Mesenchymal stem cell (in vitro differentiated cells and primary cell): Measurements from ENCODE around the gene MYBPC2.
"Not testable (repeated sequence)": the region's sequence is repeated elsewhere in the genome, so short reads cannot be mapped to it uniquely, and the experiment has no call there.

Experiments used
- DNase-seq: peaks from one replicate; pipeline ENCODE4 v3.0.0-alpha.2; 2013
- H2AFZ ChIP-seq: one replicate; pipeline ENCODE4 v1.6.1; 2013; ENCODE audit warnings: low read depth, mild to moderate bottlenecking, control low read depth, inconsistent platforms, low read length, moderate library complexity
- H2AK5ac ChIP-seq: 2 replicates; pipeline ENCODE4 v1.6.1; 2013; ENCODE audit warnings: low read length, moderate library complexity, mild to moderate bottlenecking, inconsistent platforms; ENCODE audit not compliant: severe bottlenecking
- H2BK120ac ChIP-seq: one replicate; pipeline ENCODE4 v1.6.1; 2013; ENCODE audit warnings: low read depth, mild to moderate bottlenecking, inconsistent platforms, low read length, moderate library complexity
- H2BK12ac ChIP-seq, 2 experiments: one replicate each; pipeline ENCODE4 v1.6.1; 2013; ENCODE audit warnings: inconsistent platforms in 2 of 2, low read length in 2 of 2, mild to moderate bottlenecking in 2 of 2, moderate library complexity in 2 of 2, control low read depth in 1 of 2
- H2BK15ac ChIP-seq: one replicate; pipeline ENCODE4 v1.6.1; 2013; ENCODE audit warnings: mild to moderate bottlenecking, low read depth, inconsistent platforms; ENCODE audit not compliant: poor library complexity, severe bottlenecking
- H2BK5ac ChIP-seq: 2 replicates; pipeline ENCODE4 v1.6.1; 2013; ENCODE audit warnings: low read depth, mild to moderate bottlenecking, low read length, control low read depth, inconsistent platforms; ENCODE audit not compliant: poor library complexity, severe bottlenecking
- H3K14ac ChIP-seq, 2 experiments: one replicate each; pipeline ENCODE4 v1.6.1; 2013; ENCODE audit warnings: inconsistent platforms in 2 of 2, low read length in 2 of 2, control low read depth in 1 of 2, mild to moderate bottlenecking in 1 of 2, moderate library complexity in 1 of 2
- H3K18ac ChIP-seq, 2 experiments: one replicate each; pipeline ENCODE4 v1.6.1; 2013; ENCODE audit warnings: inconsistent platforms in 2 of 2, low read length in 2 of 2, control low read depth in 1 of 2, low read depth in 1 of 2, mild to moderate bottlenecking in 1 of 2
- H3K23ac ChIP-seq, 2 experiments: one replicate each; pipeline ENCODE4 v1.6.1; 2013; ENCODE audit warnings: inconsistent platforms in 2 of 2, low read length in 2 of 2, mild to moderate bottlenecking in 2 of 2, moderate library complexity in 2 of 2, control low read depth in 1 of 2
- H3K27ac ChIP-seq: 2 replicates; pipeline ENCODE4 v1.5.1; 2013; ENCODE audit warnings: mild to moderate bottlenecking, moderate library complexity, low read length, control low read depth, inconsistent platforms; ENCODE audit not compliant: poor library complexity, severe bottlenecking
- H3K27me3 ChIP-seq, 2 experiments: 2 replicates each; pipeline versions ENCODE4 v1.6.1 to v1.7.0; 2013; ENCODE audit warnings: low read length in 2 of 2, mild to moderate bottlenecking in 2 of 2, moderate library complexity in 2 of 2, control low read depth in 1 of 2, inconsistent platforms in 1 of 2; ENCODE audit not compliant: control insufficient read depth in 1 of 2, insufficient read depth in 1 of 2
- H3K36me3 ChIP-seq, 2 experiments: 2 replicates each; pipeline versions ENCODE4 v1.6.1 to v1.7.0; 2013; ENCODE audit warnings: low read length in 2 of 2, control low read depth in 1 of 2, inconsistent platforms in 1 of 2, low read depth in 1 of 2, mild to moderate bottlenecking in 1 of 2; ENCODE audit not compliant: insufficient read depth in 2 of 2, control insufficient read depth in 1 of 2
- H3K4ac ChIP-seq, 2 experiments: one replicate each; pipeline ENCODE4 v1.6.1; 2013; ENCODE audit warnings: inconsistent platforms in 2 of 2, low read length in 2 of 2, mild to moderate bottlenecking in 2 of 2, moderate library complexity in 2 of 2, control low read depth in 1 of 2, low read depth in 1 of 2
- H3K4me1 ChIP-seq: 2 replicates; pipeline ENCODE4 v1.6.1; 2013; ENCODE audit warnings: low read depth, low read length, control low read depth; ENCODE audit not compliant: control insufficient read depth, insufficient read depth
- H3K4me2 ChIP-seq: 2 replicates; pipeline ENCODE4 v1.6.1; 2013; ENCODE audit warnings: low read length, mild to moderate bottlenecking, inconsistent platforms; ENCODE audit not compliant: poor library complexity, severe bottlenecking
- H3K4me3 ChIP-seq, 2 experiments: 2 replicates each; pipeline versions ENCODE4 v1.5.1 to v1.7.0; 2013; ENCODE audit warnings: low read length in 2 of 2, mild to moderate bottlenecking in 2 of 2, control low read depth in 1 of 2, low read depth in 1 of 2; ENCODE audit not compliant: insufficient read depth in 1 of 2
- H3K79me1 ChIP-seq: replicated peaks from 2 replicates; pipeline ENCODE4 v1.6.1; 2013; ENCODE audit warnings: mild to moderate bottlenecking, control low read depth, low read length, inconsistent platforms; ENCODE audit not compliant: poor library complexity, severe bottlenecking
- H3K9ac ChIP-seq: 2 replicates; pipeline ENCODE4 v1.7.0; 2013; ENCODE audit warnings: mild to moderate bottlenecking, low read length, moderate library complexity
- H3K9me3 ChIP-seq: 2 replicates; pipeline ENCODE4 v1.7.0; 2013; ENCODE audit warnings: mild to moderate bottlenecking, low read length; ENCODE audit not compliant: control insufficient read depth
- H4K8ac ChIP-seq: one replicate; pipeline ENCODE4 v1.6.1; 2013; ENCODE audit warnings: inconsistent platforms, mild to moderate bottlenecking, low read length, moderate library complexity
- H4K91ac ChIP-seq: one replicate; pipeline ENCODE4 v1.6.1; 2013; ENCODE audit warnings: mild to moderate bottlenecking, low read length, inconsistent platforms
- WGBS: methylation state at CpG from one replicate; pipeline ENCODE4 v1.1.7; 2013; ENCODE audit warnings: mixed read lengths; 5-methylcytosine and 5-hydroxymethylcytosine counted together

MYBPC2 gene

DNA sequence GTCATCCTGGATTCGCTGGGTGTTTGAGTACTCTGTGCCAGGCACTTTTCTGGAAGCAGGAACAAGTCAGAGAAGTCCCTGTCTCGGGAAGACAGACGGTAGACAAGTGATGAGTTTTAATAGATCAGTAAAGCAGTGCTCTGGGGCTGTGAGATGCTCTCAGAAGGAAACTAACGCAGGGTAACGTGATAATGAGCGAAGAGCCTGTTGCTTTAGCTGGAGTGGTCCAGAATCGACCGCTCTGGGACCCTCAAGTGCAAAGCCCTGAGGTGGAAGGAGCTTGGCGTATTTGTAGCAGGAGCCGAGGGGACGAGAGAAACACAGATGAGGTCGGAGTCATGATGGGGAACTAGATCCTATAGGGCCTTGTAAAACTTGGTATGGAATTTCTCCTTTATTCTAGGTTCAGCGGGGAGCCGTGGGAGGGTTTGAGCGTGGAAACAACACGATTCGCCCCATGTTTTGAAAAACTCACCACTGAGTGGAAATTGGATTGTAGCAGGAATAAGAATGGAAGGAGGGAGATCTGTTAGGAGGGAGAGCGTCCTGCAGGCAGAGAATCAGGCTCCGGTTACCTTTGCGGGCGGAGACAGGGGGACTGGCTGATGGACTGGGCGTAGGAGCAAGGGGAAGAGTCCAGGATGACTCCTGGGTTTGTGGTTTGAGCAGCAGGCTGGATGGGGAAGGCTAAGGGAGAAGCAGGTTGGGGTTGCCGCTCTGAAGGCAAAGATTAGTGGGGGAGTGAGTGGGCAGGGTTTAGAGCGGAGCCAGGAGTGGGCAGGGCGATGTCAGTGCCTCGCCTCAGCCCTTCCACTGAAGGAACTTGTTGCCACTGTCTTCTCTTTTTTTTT, 47.8 kb upstream of the MYBPC2 start:
- H3K4me3 ChIP-seq: peak overlapping the region; percentile 71 to 83
- no peak overlapping the region for H2BK12ac ChIP-seq
- DNase-seq: peak; percentile 22
- peak overlapping the region; percentile 88 for H3K9ac ChIP-seq
- H3K4me1 ChIP-seq: peaks cover 10% of the 10 kb centered on the region
- H3K18ac ChIP-seq: peak overlapping the region; percentile 10 to 84
- H2AFZ ChIP-seq: no peak overlapping the region
- H3K27ac ChIP-seq: peak overlapping the region; percentile 4
- WGBS: 20% methylated on average over 26 of the region's 26 CpGs
- H3K9me3 ChIP-seq: no peaks in the 10 kb centered on the region
- no peak overlapping the region for H2BK5ac ChIP-seq
- peak overlapping the region; percentile 89 for H3K4me2 ChIP-seq
- peak overlapping the region; percentile 80 for H4K91ac ChIP-seq
- H2BK120ac ChIP-seq: no peak overlapping the region
- H3K14ac ChIP-seq: peak overlapping the region in 1 of 2 experiments; percentile 82
- no peak overlapping the region for H2BK15ac ChIP-seq
- peaks cover 33% of the 10 kb centered on the region for H3K79me1 ChIP-seq
- H2AK5ac ChIP-seq: no peak overlapping the region
- H3K27me3 ChIP-seq: no peaks in the 10 kb centered on the region
- peak overlapping the region; percentile 75 for H4K8ac ChIP-seq
- peaks cover 35 to 47% of the 10 kb centered on the region in 2 experiments for H3K36me3 ChIP-seq
- H3K4ac ChIP-seq: peak overlapping the region in 1 of 2 experiments; percentile 54
- H3K23ac ChIP-seq: peak overlapping the region in 1 of 2 experiments; percentile 28

DNA sequence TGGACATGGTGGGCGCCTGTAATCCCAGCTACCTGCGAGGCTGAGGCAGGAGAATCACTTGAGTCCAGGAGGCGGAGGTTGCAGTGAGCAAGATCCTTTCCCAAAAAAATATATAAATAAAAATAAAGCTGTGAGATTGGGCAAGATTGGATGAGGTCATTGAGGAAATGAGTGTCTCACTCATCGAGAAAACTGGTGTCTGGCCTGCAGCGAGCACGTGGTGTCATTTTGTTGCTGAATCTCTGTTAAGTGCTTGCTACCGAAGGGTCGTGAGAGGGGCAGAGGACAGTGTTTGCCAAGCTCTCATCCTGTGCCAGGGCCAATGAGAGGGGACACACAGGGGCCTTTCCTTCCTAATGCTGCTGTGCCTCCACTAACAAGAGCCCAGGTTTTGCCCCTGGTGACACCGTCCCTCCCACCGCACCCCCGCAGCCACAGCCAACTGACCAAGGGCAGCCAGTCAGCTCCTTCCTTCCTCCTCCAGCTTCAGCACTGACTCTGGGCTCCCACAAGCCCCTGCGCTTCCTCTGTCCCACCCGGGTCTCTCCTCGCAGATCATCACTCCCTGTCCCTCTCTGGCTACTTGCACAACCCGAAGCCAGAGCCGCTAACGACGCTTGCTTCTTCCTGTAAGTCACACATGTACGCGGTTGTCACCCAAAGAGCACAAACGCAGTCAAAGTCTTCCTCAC, 45.4 kb upstream of the MYBPC2 start:
- H2BK120ac ChIP-seq: no peak overlapping the region
- H3K4me2 ChIP-seq: no peak overlapping the region
- no peaks in the 10 kb centered on the region for H3K27me3 ChIP-seq
- H2BK12ac ChIP-seq: no peak overlapping the region
- no peak overlapping the region for H3K18ac ChIP-seq
- no peak overlapping the region for H4K91ac ChIP-seq
- no peak overlapping the region for H3K4ac ChIP-seq
- no peak overlapping the region for H3K14ac ChIP-seq
- H3K4me1 ChIP-seq: peaks cover 10% of the 10 kb centered on the region
- peak overlapping the region; percentile 51 for H4K8ac ChIP-seq
- H2AFZ ChIP-seq: no peak overlapping the region
- H3K27ac ChIP-seq: no peak overlapping the region
- no peaks in the 10 kb centered on the region for H3K9me3 ChIP-seq
- H2BK5ac ChIP-seq: no peak overlapping the region
- no peak overlapping the region for H2AK5ac ChIP-seq
- H2BK15ac ChIP-seq: no peak overlapping the region
- H3K4me3 ChIP-seq: peak overlapping the region in 1 of 2 experiments; percentile 3
- 85% methylated on average over 18 of the region's 21 CpGs for WGBS
- peak overlapping the region; percentile 5 for H3K9ac ChIP-seq
- peak; percentile 69 for DNase-seq
- peaks cover 24% of the 10 kb centered on the region for H3K79me1 ChIP-seq
- peak overlapping the region in 1 of 2 experiments; percentile 56 for H3K23ac ChIP-seq
- peaks cover 12 to 23% of the 10 kb centered on the region in 2 experiments for H3K36me3 ChIP-seq

DNA sequence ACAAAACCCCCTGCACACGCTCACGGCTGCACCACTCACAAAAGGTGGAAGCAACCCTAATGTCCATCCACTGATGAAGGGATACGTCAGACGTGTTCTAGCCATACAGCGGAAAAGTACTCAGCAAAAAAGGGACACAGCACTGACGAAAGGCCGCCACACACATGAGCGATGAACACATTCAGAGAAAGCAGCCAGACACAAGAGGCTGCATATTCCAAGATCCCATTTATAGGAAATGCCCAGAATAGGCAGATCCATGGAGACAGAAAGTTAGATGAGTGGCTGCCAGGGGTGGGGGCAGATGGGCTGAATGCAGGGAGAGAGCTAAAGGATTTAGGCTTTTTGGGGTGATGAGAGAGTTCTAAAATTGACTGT, 44.8 kb upstream of the MYBPC2 start:
- Histone ChIP-seq H2BK12ac (no peak overlapping the region), H3K14ac (no peak overlapping the region), H2BK15ac (no peak overlapping the region), H3K4me1 (peaks cover 10% of the 10 kb centered on the region), H3K9me3 (no peaks in the 10 kb centered on the region), H3K9ac (no peak overlapping the region), H3K4me2 (no peak overlapping the region), H2BK5ac (no peak overlapping the region), H3K27me3 (no peaks in the 10 kb centered on the region), H3K4ac (no peak overlapping the region), H3K27ac (no peak overlapping the region), H2AFZ (no peak overlapping the region), H4K8ac (no peak overlapping the region), H4K91ac (no peak overlapping the region), H3K79me1 (peaks cover 26% of the 10 kb centered on the region), H3K23ac (no peak overlapping the region), H3K18ac (no peak overlapping the region), H3K36me3 (peaks cover 8 to 17% of the 10 kb centered on the region in 2 experiments), H3K4me3 (no peak overlapping the region), H2BK120ac (no peak overlapping the region), H2AK5ac (no peak overlapping the region)
- DNase-seq: no peak
- WGBS: over 99% methylated on average over 8 of the region's 8 CpGs

DNA sequence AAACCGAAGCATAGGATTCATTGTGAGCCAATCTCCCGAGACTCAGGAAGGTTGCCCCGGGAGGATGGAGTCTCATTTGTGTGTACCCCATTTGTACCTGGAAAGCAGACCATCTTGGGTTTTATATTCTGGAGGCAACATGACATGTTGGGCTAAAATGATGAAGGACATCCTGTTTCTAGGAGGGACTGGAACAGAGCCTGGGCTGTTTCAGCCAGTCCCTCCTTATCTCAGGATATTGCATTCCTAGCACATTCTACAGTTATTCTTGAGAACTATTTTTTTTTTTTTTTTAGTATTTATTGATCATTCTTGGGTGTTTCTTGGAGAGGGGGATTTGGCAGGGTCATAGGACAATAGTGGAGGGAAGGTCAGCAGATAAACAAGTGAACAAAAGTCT, 42.4 kb upstream of the MYBPC2 start:
- not testable (repeated sequence) for H3K23ac ChIP-seq, H4K8ac ChIP-seq, H2BK12ac ChIP-seq, H2BK5ac ChIP-seq, H3K4ac ChIP-seq, H3K4me3 ChIP-seq, H2BK15ac ChIP-seq, H3K9me3 ChIP-seq, H3K4me2 ChIP-seq, H3K27ac ChIP-seq, H3K18ac ChIP-seq, H3K4me1 ChIP-seq, H2BK120ac ChIP-seq, H2AFZ ChIP-seq, H2AK5ac ChIP-seq, H3K27me3 ChIP-seq, H3K9ac ChIP-seq, H4K91ac ChIP-seq, DNase-seq, H3K14ac ChIP-seq
- Histone ChIP-seq H3K79me1 (peaks cover 33% of the 10 kb centered on the region), H3K36me3 (peaks cover 6 to 21% of the 10 kb centered on the region in 2 experiments)
- WGBS: 100% methylated on average over 3 of the region's 3 CpGs
